ENCODE data around the gene GPATCH8.

Gene GPATCH8

GRCh38 chr17:44503147-44504029 lies at the start of gene GPATCH8:
GPATCH8 (minus strand) TSS chr17:44503406; CDS start chr17:44503370, 36 bp downstream.
- TF ChIP-seq, protein P1, sequence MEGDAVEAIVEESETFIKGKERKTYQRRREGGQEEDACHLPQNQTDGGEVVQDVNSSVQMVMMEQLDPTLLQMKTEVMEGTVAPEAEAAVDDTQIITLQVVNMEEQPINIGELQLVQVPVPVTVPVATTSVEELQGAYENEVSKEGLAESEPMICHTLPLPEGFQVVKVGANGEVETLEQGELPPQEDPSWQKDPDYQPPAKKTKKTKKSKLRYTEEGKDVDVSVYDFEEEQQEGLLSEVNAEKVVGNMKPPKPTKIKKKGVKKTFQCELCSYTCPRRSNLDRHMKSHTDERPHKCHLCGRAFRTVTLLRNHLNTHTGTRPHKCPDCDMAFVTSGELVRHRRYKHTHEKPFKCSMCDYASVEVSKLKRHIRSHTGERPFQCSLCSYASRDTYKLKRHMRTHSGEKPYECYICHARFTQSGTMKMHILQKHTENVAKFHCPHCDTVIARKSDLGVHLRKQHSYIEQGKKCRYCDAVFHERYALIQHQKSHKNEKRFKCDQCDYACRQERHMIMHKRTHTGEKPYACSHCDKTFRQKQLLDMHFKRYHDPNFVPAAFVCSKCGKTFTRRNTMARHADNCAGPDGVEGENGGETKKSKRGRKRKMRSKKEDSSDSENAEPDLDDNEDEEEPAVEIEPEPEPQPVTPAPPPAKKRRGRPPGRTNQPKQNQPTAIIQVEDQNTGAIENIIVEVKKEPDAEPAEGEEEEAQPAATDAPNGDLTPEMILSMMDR (IDR thresholded peaks at IDR 0.05) = no peak

DNA sequence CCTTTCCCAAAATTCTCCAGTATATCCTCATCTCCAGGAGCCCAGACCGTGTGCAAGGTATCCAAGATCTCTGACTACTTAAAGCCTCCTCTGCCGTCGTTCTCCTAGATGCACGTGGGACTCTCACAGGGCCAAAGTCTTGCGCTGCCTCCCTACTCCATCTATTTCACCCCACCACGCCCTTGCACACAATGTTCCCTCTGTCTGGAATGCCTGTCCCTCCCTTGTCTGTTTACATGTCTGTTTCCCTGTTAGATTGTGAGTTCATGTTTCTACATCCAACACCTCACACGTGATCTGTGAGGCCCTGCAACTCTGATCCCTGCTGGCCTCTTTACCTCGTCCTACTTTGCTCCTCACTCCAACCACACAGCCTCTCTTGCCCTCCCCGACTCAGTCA lies 49.2 kb upstream of the GPATCH8 start:
- TF ChIP-seq, protein P1 (IDR thresholded peaks at IDR 0.05) = no peak

- TF ChIP-seq, protein P1 (IDR thresholded peaks at IDR 0.05) = no peak
Measured at GRCh38 chr17:44549686-44550085, 46.5 kb upstream of the GPATCH8 start.

DNA sequence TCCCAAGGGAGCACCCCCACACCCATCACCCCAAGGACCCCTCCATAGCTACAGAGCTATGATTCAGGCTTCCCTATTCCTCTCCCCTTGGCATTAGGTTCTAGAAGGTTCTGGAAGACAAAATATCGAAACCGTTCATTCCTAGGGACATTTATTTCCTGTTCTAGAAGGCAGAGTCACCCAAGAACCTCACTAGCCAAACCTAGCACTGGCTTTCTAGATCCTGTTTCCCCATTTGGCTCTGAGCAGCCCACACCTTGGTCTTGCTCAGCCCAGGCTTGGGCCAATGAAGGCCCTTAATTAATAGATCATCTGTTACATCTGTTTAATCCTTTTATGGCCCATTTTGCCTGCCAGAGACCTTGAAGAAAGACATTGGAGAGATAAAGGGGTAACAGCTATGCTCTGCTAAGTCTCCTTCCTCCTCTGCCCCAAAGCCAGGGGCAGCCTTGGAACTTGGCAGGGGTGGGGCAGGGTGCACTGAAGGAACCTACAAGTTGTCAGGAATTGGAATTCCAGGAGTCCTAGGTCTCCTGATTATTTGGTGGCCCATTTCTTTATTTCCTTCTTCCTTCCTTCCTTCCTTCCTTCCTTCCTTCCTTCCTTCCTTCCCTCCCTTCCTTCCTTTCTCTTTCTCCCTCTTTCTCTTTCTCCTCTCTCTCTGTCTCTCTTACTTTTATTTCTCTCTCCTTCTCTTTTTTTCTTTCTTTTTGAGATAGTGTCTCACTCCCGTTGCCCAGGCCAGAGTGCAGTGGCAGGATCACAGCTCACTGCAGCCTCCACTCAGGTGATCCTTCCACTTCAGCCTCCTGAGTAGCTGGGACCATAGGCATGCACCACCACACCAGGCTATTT lies 45.4 kb upstream of the GPATCH8 start:
- TF ChIP-seq, protein P1 (IDR thresholded peaks at IDR 0.05) = no peak

DNA sequence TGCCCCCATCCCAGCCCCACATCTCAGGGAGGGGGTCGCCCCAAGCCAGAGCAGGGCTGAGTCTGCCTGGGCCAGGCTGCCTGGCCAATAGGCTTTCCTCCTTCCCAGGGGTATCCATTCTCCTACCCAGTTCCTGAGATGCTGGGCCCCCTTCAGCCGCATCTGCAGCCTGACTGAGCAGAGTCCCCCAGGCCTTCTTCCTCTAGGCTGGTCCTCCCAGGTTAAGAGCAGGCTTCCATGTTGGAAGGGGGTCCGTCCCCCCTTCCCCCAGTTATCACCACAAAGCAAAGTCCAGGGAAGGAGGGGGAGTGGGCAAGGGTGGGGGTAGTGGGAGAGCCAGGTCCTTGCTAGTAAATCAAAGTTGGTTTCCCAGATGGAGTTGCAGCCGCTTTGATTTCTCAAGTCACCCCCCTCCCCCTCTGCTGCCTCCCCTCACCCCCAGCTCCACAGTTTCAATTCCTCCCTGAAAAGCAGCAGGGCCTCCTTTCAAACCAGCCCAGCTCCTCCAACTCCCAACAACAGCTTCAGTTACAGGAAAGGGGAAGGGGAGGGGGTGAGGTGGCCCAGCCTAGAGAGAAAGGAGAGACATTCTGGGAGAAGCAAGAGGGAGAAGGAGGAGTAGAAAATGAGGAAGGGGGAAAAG lies 44.5 kb upstream of the GPATCH8 start:
- TF ChIP-seq, protein P1 (IDR thresholded peaks at IDR 0.05) = no peak

- TF ChIP-seq, protein P1 (IDR thresholded peaks at IDR 0.05) = no peak
Measured at GRCh38 chr17:44546671-44547606, 43.7 kb upstream of the GPATCH8 start.

Data from LNCAP (cell line).